ENCODE measurements around the gene CYS1. TPM values are rescaled to one million over a fixed set of nuclear protein-coding genes. Genes with fewer than 3 reads are reported as not detected.

CYS1 gene
- total and polyA plus RNA-seq, 2 of the 13 experiments (the other 11 are each of a cell fraction or from before 2014, with no cell fraction given), result 0.04 TPM; not detected in 1

DNA sequence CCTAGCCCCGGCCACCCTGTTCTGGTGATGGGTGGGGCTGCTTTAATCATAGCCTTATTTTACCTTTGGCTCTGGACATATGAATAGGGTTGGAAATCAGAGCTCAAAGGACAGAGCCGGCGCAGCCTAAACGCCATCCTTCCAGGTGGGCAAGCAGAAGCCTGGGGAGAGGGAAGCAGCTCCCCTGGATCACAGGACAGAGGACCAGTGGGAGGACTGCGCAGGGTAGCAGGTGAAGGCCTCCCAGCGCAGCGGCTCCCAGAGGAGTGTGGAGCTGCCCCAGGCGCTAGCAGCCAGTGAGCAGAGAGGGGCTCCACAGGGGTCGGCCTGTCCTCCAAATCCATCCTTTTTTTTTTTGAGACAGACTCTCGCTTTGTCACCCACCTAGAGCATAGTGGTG lies 16.4 kb upstream of the CYS1 start:
- no peaks in the 10 kb centered on the region for H3K9me3 ChIP-seq (ENCODE audit: low read length)
- ChIA-PET POLR2A (interaction anchor here (2.2 kb wide), 1 partner anchor 24 kb away, joined by 15 read pairs; no protein-coding TSS in a partner anchor), CTCF (ENCODE audit: low intra/inter-chr PET ratio, low total read pairs) (interaction anchor here (1.3 to 2.4 kb wide), 2 partner anchors 16 to 24 kb away, joined by 3 to 32 read pairs; partner anchors contain the start of gene CYS1)
- no peaks in the 10 kb centered on the region for H4K20me1 ChIP-seq (ENCODE audit: insufficient read depth, low read length)
- no peaks in the 10 kb centered on the region for H3K4me1 ChIP-seq (ENCODE audit: insufficient read depth, low read length)
- no peak overlapping the region for H3K9ac ChIP-seq (ENCODE audit: insufficient read depth, low read depth, low read length)
- no peaks in the 10 kb centered on the region for H3K36me3 ChIP-seq (replicated peaks in 1 of 2; ENCODE audit: control insufficient read depth in 1 of 2, insufficient read depth in 2 of 2, low read length in 2 of 2)
- no TSS peak for BruUV-seq (replicated peaks)
- TF ChIP-seq ZNF382 (CRISPR knock-in tag; IDR thresholded peaks at IDR 0.05; ENCODE audit: borderline replicate concordance) (no peak), CEBPB (IDR thresholded peaks at IDR 0.05; ENCODE audit: borderline replicate concordance, low read depth, low read length) (no peak), ZNF160 (CRISPR knock-in tag; IDR thresholded peaks at IDR 0.05) (no peak), CBFB (CRISPR knock-in tag; IDR thresholded peaks at IDR 0.05) (no peak), ZNF7 (CRISPR knock-in tag; IDR thresholded peaks at IDR 0.05) (no peak), SMC3 (IDR thresholded peaks at IDR 0.05; ENCODE audit: low read length) (no peak), ZNF331 (CRISPR knock-in tag; IDR thresholded peaks at IDR 0.05) (no peak), NFIB (CRISPR knock-in tag; IDR thresholded peaks at IDR 0.05; ENCODE audit: borderline replicate concordance) (no peak), ZNF496 (CRISPR knock-in tag; IDR thresholded peaks at IDR 0.05; ENCODE audit: insufficient replicate concordance) (no peak)
- TF ChIP-seq, protein P1, sequence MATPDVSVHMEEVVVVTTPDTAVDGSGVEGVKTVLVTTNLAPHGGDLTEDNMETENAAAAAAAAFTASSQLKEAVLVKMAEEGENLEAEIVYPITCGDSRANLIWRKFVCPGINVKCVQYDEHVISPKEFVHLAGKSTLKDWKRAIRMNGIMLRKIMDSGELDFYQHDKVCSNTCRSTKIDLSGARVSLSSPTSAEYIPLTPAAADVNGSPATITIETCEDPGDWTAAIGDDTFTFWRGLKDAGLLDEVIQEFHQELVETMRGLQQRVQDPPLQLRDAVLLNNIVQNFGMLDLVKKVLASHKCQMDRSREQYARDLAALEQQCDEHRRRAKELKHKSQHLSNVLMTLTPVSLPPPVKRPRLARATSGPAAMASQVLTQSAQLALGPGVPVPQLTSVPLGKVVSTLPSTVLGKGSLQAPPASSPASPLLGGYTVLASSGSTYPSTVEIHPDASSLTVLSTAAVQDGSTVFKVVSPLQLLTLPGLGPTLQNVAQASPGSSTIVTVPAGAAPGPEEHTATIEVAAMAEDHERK (CRISPR knock-in tag; IDR thresholded peaks at IDR 0.05; ENCODE audit: low read depth), result no peak
- TF ChIP-seq, protein P2, sequence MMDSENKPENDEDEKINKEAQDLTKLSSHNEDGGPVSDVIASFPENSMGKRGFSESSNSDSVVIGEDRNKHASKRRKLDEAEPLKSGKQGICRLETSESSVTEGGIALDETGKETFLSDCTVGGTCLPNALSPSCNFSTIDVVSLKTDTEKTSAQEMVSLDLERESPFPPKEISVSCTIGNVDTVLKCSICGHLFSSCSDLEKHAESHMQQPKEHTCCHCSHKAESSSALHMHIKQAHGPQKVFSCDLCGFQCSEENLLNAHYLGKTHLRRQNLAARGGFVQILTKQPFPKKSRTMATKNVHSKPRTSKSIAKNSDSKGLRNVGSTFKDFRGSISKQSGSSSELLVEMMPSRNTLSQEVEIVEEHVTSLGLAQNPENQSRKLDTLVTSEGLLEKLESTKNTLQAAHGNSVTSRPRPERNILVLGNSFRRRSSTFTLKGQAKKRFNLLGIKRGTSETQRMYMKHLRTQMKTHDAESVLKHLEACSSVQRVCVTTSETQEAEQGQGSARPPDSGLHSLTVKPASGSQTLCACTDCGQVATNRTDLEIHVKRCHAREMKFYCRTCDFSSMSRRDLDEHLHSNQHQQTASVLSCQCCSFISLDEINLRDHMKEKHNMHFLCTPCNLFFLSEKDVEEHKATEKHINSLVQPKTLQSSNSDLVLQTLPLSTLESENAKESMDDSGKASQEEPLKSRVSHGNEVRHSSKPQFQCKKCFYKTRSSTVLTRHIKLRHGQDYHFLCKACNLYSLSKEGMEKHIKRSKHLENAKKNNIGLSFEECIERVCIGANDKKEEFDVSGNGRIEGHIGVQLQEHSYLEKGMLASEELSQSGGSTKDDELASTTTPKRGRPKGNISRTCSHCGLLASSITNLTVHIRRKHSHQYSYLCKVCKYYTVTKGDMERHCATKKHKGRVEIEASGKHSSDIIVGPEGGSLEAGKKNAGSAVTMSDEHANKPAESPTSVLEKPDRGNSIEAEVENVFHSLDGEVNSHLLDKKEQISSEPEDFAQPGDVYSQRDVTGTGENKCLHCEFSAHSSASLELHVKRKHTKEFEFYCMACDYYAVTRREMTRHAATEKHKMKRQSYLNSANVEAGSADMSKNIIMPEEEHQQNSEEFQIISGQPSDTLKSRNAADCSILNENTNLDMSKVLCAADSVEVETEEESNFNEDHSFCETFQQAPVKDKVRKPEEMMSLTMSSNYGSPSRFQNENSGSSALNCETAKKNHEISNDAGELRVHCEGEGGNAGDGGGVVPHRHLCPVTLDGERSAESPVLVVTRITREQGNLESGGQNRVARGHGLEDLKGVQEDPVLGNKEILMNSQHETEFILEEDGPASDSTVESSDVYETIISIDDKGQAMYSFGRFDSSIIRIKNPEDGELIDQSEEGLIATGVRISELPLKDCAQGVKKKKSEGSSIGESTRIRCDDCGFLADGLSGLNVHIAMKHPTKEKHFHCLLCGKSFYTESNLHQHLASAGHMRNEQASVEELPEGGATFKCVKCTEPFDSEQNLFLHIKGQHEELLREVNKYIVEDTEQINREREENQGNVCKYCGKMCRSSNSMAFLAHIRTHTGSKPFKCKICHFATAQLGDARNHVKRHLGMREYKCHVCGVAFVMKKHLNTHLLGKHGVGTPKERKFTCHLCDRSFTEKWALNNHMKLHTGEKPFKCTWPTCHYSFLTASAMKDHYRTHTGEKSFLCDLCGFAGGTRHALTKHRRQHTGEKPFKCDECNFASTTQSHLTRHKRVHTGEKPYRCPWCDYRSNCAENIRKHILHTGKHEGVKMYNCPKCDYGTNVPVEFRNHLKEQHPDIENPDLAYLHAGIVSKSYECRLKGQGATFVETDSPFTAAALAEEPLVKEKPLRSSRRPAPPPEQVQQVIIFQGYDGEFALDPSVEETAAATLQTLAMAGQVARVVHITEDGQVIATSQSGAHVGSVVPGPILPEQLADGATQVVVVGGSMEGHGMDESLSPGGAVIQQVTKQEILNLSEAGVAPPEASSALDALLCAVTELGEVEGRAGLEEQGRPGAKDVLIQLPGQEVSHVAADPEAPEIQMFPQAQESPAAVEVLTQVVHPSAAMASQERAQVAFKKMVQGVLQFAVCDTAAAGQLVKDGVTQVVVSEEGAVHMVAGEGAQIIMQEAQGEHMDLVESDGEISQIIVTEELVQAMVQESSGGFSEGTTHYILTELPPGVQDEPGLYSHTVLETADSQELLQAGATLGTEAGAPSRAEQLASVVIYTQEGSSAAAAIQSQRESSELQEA (CRISPR knock-in tag; IDR thresholded peaks at IDR 0.05; ENCODE audit: not compliant biosample characterization), result no peak
- TF ChIP-seq, protein P3, sequence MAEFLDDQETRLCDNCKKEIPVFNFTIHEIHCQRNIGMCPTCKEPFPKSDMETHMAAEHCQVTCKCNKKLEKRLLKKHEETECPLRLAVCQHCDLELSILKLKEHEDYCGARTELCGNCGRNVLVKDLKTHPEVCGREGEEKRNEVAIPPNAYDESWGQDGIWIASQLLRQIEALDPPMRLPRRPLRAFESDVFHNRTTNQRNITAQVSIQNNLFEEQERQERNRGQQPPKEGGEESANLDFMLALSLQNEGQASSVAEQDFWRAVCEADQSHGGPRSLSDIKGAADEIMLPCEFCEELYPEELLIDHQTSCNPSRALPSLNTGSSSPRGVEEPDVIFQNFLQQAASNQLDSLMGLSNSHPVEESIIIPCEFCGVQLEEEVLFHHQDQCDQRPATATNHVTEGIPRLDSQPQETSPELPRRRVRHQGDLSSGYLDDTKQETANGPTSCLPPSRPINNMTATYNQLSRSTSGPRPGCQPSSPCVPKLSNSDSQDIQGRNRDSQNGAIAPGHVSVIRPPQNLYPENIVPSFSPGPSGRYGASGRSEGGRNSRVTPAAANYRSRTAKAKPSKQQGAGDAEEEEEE (CRISPR knock-in tag; IDR thresholded peaks at IDR 0.05; ENCODE audit: borderline replicate concordance), result no peak
- H2AFZ ChIP-seq (ENCODE audit: low read length), result no peak overlapping the region
- H3K79me2 ChIP-seq (ENCODE audit: insufficient read depth, low read length), result no peaks in the 10 kb centered on the region
- in situ Hi-C loops (cut with HindIII; ENCODE audit: extremely low pct_ligation_motif_present, low pct_unique_long_range_greater_than_20kb) (no loop called here), intact Hi-C loops (cut with micrococcal nuclease; ENCODE audit: unreplicated experiment) (loop anchor here (1.0 kb wide), 1 partner anchor 24 kb away; no protein-coding TSS in a partner anchor)
- DNase-seq (ENCODE audit: low spot score) (no peak), FAIRE-seq (no peak), ATAC-seq (no peak)
- H3K27ac ChIP-seq (ENCODE audit: extremely low read length, insufficient read depth, low read length), result no peak overlapping the region
- H3K4me3 ChIP-seq (replicated peaks in 1 of 3; ENCODE audit: insufficient read depth in 1 of 3, low read depth in 2 of 3, low read length in 3 of 3), result no peak overlapping the region
- H3K4me2 ChIP-seq (ENCODE audit: low read depth, low read length), result no peak overlapping the region
- WGBS (ENCODE audit: low lambda C conversion rate), result 59% methylated on average over 10 of the region's 10 CpGs
- peaks cover 0 to 29% of the 10 kb centered on the region in 2 experiments; a peak in 4 of 5 replicates for H3K27me3 ChIP-seq (ENCODE audit: control insufficient read depth in 1 of 2, insufficient read depth in 2 of 2, low read length in 2 of 2)

Measured in HepG2 (cell line).